Measurements from ENCODE around the gene PALLD.

- TF ChIP-seq CTCF (optimal IDR thresholded peaks at IDR 0.05 in 1 of 3, IDR thresholded peaks at IDR 0.05 in 1 of 3, conservative IDR thresholded peaks at IDR 0.05 in 1 of 3; ENCODE audit: extremely low read depth in 1 of 3, insufficient read depth in 2 of 3, low read length in 3 of 3), result no peak
- TF ChIP-seq EZH2 (IDR thresholded peaks at IDR 0.05; ENCODE audit: low read length), result no peak
These were observed 12.9 kb downstream of the PALLD start for GRCh38 chr4:168509786-168510185.

Data from keratinocyte (primary cell).